ENCODE results near the gene SCN1B.
"Not testable (repeated sequence)": the region's sequence is repeated elsewhere in the genome, so short reads cannot be mapped to it uniquely, and the experiment has no call there.

GRCh38 chr19:35051268-35051667 lies 21.0 kb downstream of the SCN1B start:
- TF ChIP-seq, protein P1, sequence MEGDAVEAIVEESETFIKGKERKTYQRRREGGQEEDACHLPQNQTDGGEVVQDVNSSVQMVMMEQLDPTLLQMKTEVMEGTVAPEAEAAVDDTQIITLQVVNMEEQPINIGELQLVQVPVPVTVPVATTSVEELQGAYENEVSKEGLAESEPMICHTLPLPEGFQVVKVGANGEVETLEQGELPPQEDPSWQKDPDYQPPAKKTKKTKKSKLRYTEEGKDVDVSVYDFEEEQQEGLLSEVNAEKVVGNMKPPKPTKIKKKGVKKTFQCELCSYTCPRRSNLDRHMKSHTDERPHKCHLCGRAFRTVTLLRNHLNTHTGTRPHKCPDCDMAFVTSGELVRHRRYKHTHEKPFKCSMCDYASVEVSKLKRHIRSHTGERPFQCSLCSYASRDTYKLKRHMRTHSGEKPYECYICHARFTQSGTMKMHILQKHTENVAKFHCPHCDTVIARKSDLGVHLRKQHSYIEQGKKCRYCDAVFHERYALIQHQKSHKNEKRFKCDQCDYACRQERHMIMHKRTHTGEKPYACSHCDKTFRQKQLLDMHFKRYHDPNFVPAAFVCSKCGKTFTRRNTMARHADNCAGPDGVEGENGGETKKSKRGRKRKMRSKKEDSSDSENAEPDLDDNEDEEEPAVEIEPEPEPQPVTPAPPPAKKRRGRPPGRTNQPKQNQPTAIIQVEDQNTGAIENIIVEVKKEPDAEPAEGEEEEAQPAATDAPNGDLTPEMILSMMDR (IDR thresholded peaks at IDR 0.05), result not testable (repeated sequence)
- not testable (repeated sequence) for TF ChIP-seq POLR2A (IDR thresholded peaks at IDR 0.05)
